OCI-LY1 (cell line): ENCODE measurements around the gene CBLB.
A peak's percentile ranks its signal among the peaks of the same experiment; 100 is the strongest.

Experiments
- H2AFZ ChIP-seq: fragments of 200-600 bp; sonication (generic), shearing (Covaris generic); 2 replicates; pipeline ENCODE4 v1.6.0; 2014; ENCODE audit warnings: antibody characterized with exemption, mild to moderate bottlenecking, low read length
- H3F3A ChIP-seq: fragments of 200-600 bp; sonication (generic), shearing (Covaris generic); 2 replicates; pipeline ENCODE4 v1.6.0; 2014; ENCODE audit warnings: mild to moderate bottlenecking, antibody characterized with exemption, low read length, moderate library complexity; ENCODE audit not compliant: insufficient read depth
- H3K27ac ChIP-seq: fragments of 200-600 bp; sonication (generic); 2 replicates; pipeline ENCODE4 v1.5.1; 2014; ENCODE audit warnings: low read length, mixed run types, mild to moderate bottlenecking, low read depth; ENCODE audit not compliant: poor library complexity, severe bottlenecking
- H3K27me3 ChIP-seq: fragments of 200-600 bp; sonication (generic); 2 replicates; pipeline ENCODE4 v1.6.0; 2014; ENCODE audit warnings: antibody characterized with exemption, mild to moderate bottlenecking, low read length, moderate library complexity; ENCODE audit not compliant: insufficient read depth
- H3K36me3 ChIP-seq: fragments of 200-600 bp; sonication (generic); 2 replicates; pipeline ENCODE4 v1.6.1; 2014; ENCODE audit warnings: mild to moderate bottlenecking, antibody characterized with exemption, low read length, moderate library complexity, mixed read lengths; ENCODE audit not compliant: insufficient read depth
- H3K4me1 ChIP-seq: fragments of 200-600 bp; sonication (generic); 2 replicates; pipeline ENCODE4 v1.5.1; 2014; ENCODE audit warnings: mild to moderate bottlenecking, low read length, moderate library complexity; ENCODE audit not compliant: insufficient read depth, severe bottlenecking
- H3K4me2 ChIP-seq: fragments of 200-600 bp; sonication (generic), shearing (Covaris generic); 2 replicates; pipeline ENCODE4 v1.6.1; 2014; ENCODE audit warnings: low read length
- H3K4me3 ChIP-seq: fragments of 200-600 bp; sonication (generic); 2 replicates; pipeline ENCODE4 v1.5.1; 2014; ENCODE audit warnings: low read length, low read depth, mild to moderate bottlenecking, mixed read lengths; ENCODE audit not compliant: poor library complexity, severe bottlenecking
- H3K79me2 ChIP-seq: fragments of 200-600 bp; shearing (Covaris generic); 2 replicates; pipeline ENCODE4 v1.6.1; 2016; ENCODE audit warnings: mixed run types, low read length, mixed read lengths; ENCODE audit not compliant: insufficient read depth
- H3K9ac ChIP-seq: fragments of 200-600 bp; sonication (generic), shearing (Covaris generic); 2 replicates; pipeline ENCODE4 v1.6.1; 2014; ENCODE audit warnings: mild to moderate bottlenecking, low read length, mixed read lengths
- H3K9me2 ChIP-seq: fragments of 200-600 bp; sonication (generic), shearing (Covaris generic); 2 replicates; pipeline ENCODE4 v1.6.1; 2014; ENCODE audit warnings: low read depth, mild to moderate bottlenecking, low read length, mixed read lengths
- H3K9me3 ChIP-seq: fragments of 200-600 bp; shearing (Covaris generic); 2 replicates; pipeline ENCODE4 v1.6.1; 2014; ENCODE audit warnings: low read length, mixed read lengths
- H4K20me1 ChIP-seq: fragments of 200-600 bp; sonication (generic), shearing (Covaris generic); 2 replicates; pipeline ENCODE4 v1.6.0; 2016; ENCODE audit warnings: mild to moderate bottlenecking, low read length; ENCODE audit not compliant: insufficient read depth
- CTCF ChIP-seq: fragments of 200-600 bp; sonication (generic), shearing (Covaris generic); IDR thresholded peaks from 2 replicates; pipeline ENCODE4 v1.5.1; 2017; ENCODE audit warnings: mild to moderate bottlenecking, antibody characterized with exemption, low read length, moderate library complexity, mixed read lengths
- EZH2 ChIP-seq: fragments of 200-600 bp; sonication (generic), shearing (Covaris generic); IDR thresholded peaks from 2 replicates; pipeline ENCODE4 v1.8.0; 2017; ENCODE audit warnings: borderline replicate concordance, mixed run types, mild to moderate bottlenecking, antibody characterized with exemption, low read length, moderate library complexity, mixed read lengths

The CBLB gene

GRCh38 chr3:105832644-105833043 lies 36.2 kb downstream of the CBLB start:
- no peak for TF ChIP-seq CTCF
- no peak for TF ChIP-seq EZH2
- peak overlapping the region; percentile 43; the same call in 1 of the 2 replicates for H3K4me2 ChIP-seq

GRCh38 chr3:105830836-105831235 lies 38.0 kb downstream of the CBLB start:
- peaks cover 98% of the 10 kb centered on the region for H3K4me1 ChIP-seq
- no peaks in the 10 kb centered on the region for H3K79me2 ChIP-seq
- peak overlapping the region; percentile 3 for H3K4me3 ChIP-seq
- no peaks in the 10 kb centered on the region for H3K9me3 ChIP-seq
- peaks cover 8% of the 10 kb centered on the region for H3K36me3 ChIP-seq
- H3K4me2 ChIP-seq: peak overlapping the region; percentile 50
- H3K9me2 ChIP-seq: no peaks in the 10 kb centered on the region
- no peak overlapping the region for H2AFZ ChIP-seq
- H3K27ac ChIP-seq: peak overlapping the region; percentile 89
- H3K9ac ChIP-seq: no peak overlapping the region; the same call in 1 of the 2 replicates
- H3F3A ChIP-seq: no peaks in the 10 kb centered on the region
- TF ChIP-seq EZH2 (no peak), CTCF (no peak)
- no peaks in the 10 kb centered on the region for H3K27me3 ChIP-seq
- no peaks in the 10 kb centered on the region for H4K20me1 ChIP-seq

More at GRCh38 chr3:105832644-105833043, 36.2 kb downstream of the CBLB start:
- Histone ChIP-seq H3K9ac (peak overlapping the region; percentile 3; the same call in 1 of the 2 replicates), H3F3A (peaks cover under 1% of the 10 kb centered on the region; the same call in 1 of the 2 replicates), H3K27ac (peak overlapping the region; percentile 89), H4K20me1 (no peaks in the 10 kb centered on the region), H3K27me3 (no peaks in the 10 kb centered on the region), H3K9me3 (no peaks in the 10 kb centered on the region), H3K4me3 (peak overlapping the region; percentile 16), H2AFZ (no peak overlapping the region), H3K79me2 (no peaks in the 10 kb centered on the region), H3K36me3 (peaks cover 8% of the 10 kb centered on the region), H3K4me1 (peaks cover 98% of the 10 kb centered on the region), H3K9me2 (no peaks in the 10 kb centered on the region)

GRCh38 chr3:105829871-105830622 lies 38.8 kb downstream of the CBLB start:
- no peaks in the 10 kb centered on the region for H3K9me2 ChIP-seq
- peak overlapping the region; percentile 0; the same call in 1 of the 2 replicates for H3K9ac ChIP-seq
- peak overlapping the region; percentile 89 for H3K27ac ChIP-seq
- peaks cover 98% of the 10 kb centered on the region for H3K4me1 ChIP-seq
- peak overlapping the region; percentile 50; the same call in 1 of the 2 replicates for H3K4me2 ChIP-seq
- H3K27me3 ChIP-seq: no peaks in the 10 kb centered on the region
- H3K9me3 ChIP-seq: no peaks in the 10 kb centered on the region
- H3K79me2 ChIP-seq: no peaks in the 10 kb centered on the region
- H2AFZ ChIP-seq: no peak overlapping the region
- H3K4me3 ChIP-seq: peak overlapping the region; percentile 3
- no peaks in the 10 kb centered on the region for H3F3A ChIP-seq
- TF ChIP-seq EZH2 (no peak), CTCF (no peak)
- no peaks in the 10 kb centered on the region for H4K20me1 ChIP-seq
- peaks cover 8% of the 10 kb centered on the region for H3K36me3 ChIP-seq
